Fibroblast of pulmonary artery (primary cell): Measurements from ENCODE around the gene AMPH.

Experiments
- DNase-seq: peaks from one replicate; pipeline ENCODE4 v3.0.0-alpha.2; 2010; ENCODE audit warnings: low read depth
- H3K4me3 ChIP-seq: replicated peaks from 2 replicates; pipeline ENCODE4 v1.5.1; 2011; ENCODE audit warnings: low read depth, mild to moderate bottlenecking, control low read depth, low read length, moderate library complexity
- TF ChIP-seq, protein P1 (sequence below): IDR thresholded peaks from 2 replicates; pipeline ENCODE4 v1.5.1; 2011; ENCODE audit warnings: mild to moderate bottlenecking, control low read depth, low read length, inconsistent platforms; ENCODE audit errors: missing control alignments

AMPH gene

DNA sequence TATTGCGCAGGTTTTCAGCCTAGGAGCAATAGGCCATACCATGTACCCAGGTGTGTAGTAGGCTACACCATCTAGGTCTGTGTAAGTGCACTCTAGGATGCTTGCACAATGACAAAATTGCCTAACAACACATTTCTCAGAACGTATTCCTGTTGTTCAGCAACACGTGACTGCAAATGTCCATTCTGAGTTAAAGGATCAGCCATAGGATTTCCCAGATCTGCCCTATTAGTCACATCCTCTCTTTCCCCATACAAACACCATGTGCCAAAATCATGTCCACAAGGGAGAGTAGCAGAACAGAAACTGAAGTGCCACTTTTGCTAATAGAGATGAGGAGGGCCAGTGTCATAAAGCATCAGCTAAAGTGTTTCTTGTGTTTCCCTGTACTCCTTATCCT is 42.6 kb upstream of the AMPH start:
- DNase-seq = peak; percentile 98
- TF ChIP-seq, protein P1, sequence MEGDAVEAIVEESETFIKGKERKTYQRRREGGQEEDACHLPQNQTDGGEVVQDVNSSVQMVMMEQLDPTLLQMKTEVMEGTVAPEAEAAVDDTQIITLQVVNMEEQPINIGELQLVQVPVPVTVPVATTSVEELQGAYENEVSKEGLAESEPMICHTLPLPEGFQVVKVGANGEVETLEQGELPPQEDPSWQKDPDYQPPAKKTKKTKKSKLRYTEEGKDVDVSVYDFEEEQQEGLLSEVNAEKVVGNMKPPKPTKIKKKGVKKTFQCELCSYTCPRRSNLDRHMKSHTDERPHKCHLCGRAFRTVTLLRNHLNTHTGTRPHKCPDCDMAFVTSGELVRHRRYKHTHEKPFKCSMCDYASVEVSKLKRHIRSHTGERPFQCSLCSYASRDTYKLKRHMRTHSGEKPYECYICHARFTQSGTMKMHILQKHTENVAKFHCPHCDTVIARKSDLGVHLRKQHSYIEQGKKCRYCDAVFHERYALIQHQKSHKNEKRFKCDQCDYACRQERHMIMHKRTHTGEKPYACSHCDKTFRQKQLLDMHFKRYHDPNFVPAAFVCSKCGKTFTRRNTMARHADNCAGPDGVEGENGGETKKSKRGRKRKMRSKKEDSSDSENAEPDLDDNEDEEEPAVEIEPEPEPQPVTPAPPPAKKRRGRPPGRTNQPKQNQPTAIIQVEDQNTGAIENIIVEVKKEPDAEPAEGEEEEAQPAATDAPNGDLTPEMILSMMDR = no peak
- no peak overlapping the region for H3K4me3 ChIP-seq

DNA sequence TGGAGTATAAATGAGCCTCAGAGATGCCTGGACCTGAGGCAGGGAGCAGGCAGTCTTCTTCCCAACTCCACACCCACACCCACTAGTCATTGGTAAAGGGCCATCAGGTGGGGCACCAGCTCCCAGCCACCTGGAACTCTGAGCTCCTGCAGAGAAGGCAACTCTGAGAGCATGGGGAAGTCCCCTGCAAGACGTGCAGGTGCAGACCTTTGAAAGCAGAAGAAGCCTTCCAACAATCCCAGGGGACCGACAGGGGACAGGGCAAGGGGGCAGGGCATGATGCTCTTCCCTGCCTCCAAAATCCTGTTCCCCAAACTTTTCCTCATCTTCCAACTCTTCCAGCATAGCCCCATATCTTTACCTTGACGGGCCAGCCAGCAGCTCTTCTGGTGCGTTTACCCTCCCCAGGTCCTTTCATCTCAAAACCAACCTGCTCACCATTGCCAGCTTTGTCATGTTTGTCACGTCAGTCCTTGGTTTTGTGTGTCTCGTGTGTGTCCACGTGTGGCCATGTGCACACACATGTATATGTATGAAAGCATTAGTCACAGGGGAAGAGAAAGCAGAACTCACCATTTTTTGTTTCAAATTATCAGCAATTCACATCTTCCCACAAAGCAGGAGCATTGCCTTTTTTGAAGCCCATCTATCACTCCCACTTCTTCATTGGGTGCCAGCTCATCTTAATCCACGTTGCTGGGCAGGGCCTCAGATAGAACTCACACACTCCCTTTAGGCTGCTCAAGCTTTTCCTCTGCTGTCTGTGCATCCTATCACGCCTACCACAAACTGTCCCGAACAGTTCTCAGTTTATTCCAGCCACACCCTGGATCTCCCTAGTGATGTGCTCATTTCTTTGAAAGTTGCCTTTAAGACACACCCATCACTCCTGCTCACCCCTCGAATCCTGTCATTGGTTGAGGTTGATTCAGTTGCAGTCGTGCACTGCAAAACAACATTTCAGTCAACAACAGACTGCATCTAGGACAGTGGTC is 41.0 kb upstream of the AMPH start:
- TF ChIP-seq, protein P1 = no peak
- DNase-seq = no peak
- H3K4me3 ChIP-seq = no peak overlapping the region

- TF ChIP-seq, protein P1 = no peak
- DNase-seq = no peak
- H3K4me3 ChIP-seq = no peak overlapping the region
Measured at GRCh38 chr7:38669965-38670520, 38.9 kb upstream of the AMPH start.

GRCh38 chr7:38664972-38665371 is 33.8 kb upstream of the AMPH start:
- TF ChIP-seq, protein P1 = no peak
- no peak for DNase-seq
- H3K4me3 ChIP-seq = no peak overlapping the region

- TF ChIP-seq, protein P1 = peak; percentile 81
- no peak overlapping the region for H3K4me3 ChIP-seq
- DNase-seq = peak; percentile 68
Measured at GRCh38 chr7:38660427-38661099, 29.4 kb upstream of the AMPH start.

GRCh38 chr7:38659931-38660330 is 28.8 kb upstream of the AMPH start:
- H3K4me3 ChIP-seq = no peak overlapping the region
- DNase-seq = no peak
- TF ChIP-seq, protein P1 = no peak
